EL (cell line): Measurements from ENCODE around the gene TFCP2L1.
"Not testable (repeated sequence)": the region's sequence is repeated elsewhere in the genome, so short reads cannot be mapped to it uniquely, and the experiment has no call there.

Source experiments
- DNase-seq: peaks from one replicate; pipeline ENCODE4 v3.0.0-alpha.2; 2016

The TFCP2L1 gene

GRCh38 chr2:121239969-121240368 is 45.0 kb downstream of the TFCP2L1 start:
- DNase-seq = no peak

- no peak for DNase-seq
These were observed 45.5 kb downstream of the TFCP2L1 start for GRCh38 chr2:121239471-121239870.

GRCh38 chr2:121238828-121239227 is 46.2 kb downstream of the TFCP2L1 start:
- DNase-seq = no peak

GRCh38 chr2:121237980-121238665 is 46.9 kb downstream of the TFCP2L1 start:
- DNase-seq = peak; percentile 16

- DNase-seq = no peak
These were observed 47.5 kb downstream of the TFCP2L1 start for GRCh38 chr2:121237336-121237979.

GRCh38 chr2:121236650-121237180 is 48.3 kb downstream of the TFCP2L1 start:
- DNase-seq = no peak

- DNase-seq = no peak
These were observed 48.8 kb downstream of the TFCP2L1 start for GRCh38 chr2:121236101-121236640.

- no peak for DNase-seq
These were observed 49.5 kb downstream of the TFCP2L1 start for GRCh38 chr2:121235542-121235941.

- DNase-seq = no peak
These were observed 50.2 kb downstream of the TFCP2L1 start for GRCh38 chr2:121234791-121235190.

GRCh38 chr2:121234144-121234543 is 50.9 kb downstream of the TFCP2L1 start:
- DNase-seq = no peak

- DNase-seq = no peak
These were observed 51.4 kb downstream of the TFCP2L1 start for GRCh38 chr2:121233486-121234110.

- DNase-seq = no peak
These were observed 52.3 kb downstream of the TFCP2L1 start for GRCh38 chr2:121232626-121233265.

- no peak for DNase-seq
These were observed 53.5 kb downstream of the TFCP2L1 start for GRCh38 chr2:121231385-121232000.

GRCh38 chr2:121228521-121228920 is 56.5 kb downstream of the TFCP2L1 start:
- no peak for DNase-seq

- DNase-seq = not testable (repeated sequence)
These were observed 57.4 kb downstream of the TFCP2L1 start for GRCh38 chr2:121227381-121228144.

GRCh38 chr2:121225681-121226080 is 59.3 kb downstream of the TFCP2L1 start:
- not testable (repeated sequence) for DNase-seq

GRCh38 chr2:121220995-121221394 is 64.0 kb downstream of the TFCP2L1 start:
- peak; percentile 20 for DNase-seq

GRCh38 chr2:121219866-121220265 is 65.1 kb downstream of the TFCP2L1 start:
- DNase-seq = no peak

GRCh38 chr2:121218386-121218938 is 66.5 kb downstream of the TFCP2L1 start:
- DNase-seq = no peak

- DNase-seq = no peak
These were observed 67.4 kb downstream of the TFCP2L1 start for GRCh38 chr2:121217627-121218026.

GRCh38 chr2:121214296-121214695 is 70.7 kb downstream of the TFCP2L1 start:
- DNase-seq = no peak
